Ovary (tissue), 9 donors: ENCODE measurements around the gene LMAN1. TPM values are rescaled to one million over a fixed set of nuclear protein-coding genes. Genes with fewer than 3 reads are reported as not detected.

Experiments
- DNase-seq, 5 donors: peaks; one replicate each; pipeline ENCODE4 v3.0.0-alpha.2; 2019 to 2020
- H3K27ac ChIP-seq, 2 donors: fragments of 200-600 bp; one replicate each; pipeline versions ENCODE4 v1.5.1 to v1.8.0; 2019 to 2022
- H3K27me3 ChIP-seq: fragments of 200-600 bp; one replicate; pipeline ENCODE4 v1.8.0; 2022
- H3K36me3 ChIP-seq: fragments of 200-600 bp; sonication (generic); one replicate; pipeline ENCODE4 v1.5.1; 2019
- H3K4me1 ChIP-seq: one replicate; pipeline ENCODE4 v1.8.1; 2013; ENCODE audit warnings: mild to moderate bottlenecking, moderate library complexity; ENCODE audit not compliant: insufficient read depth
- H3K4me3 ChIP-seq: fragments of 200-600 bp; sonication (generic); one replicate; pipeline ENCODE4 v1.5.1; 2017
- H3K9me3 ChIP-seq, 2 donors: fragments of 200-600 bp in 1 of 2; sonication (generic) in 1 of 2; one replicate each; pipeline versions ENCODE4 v1.5.1 to v1.8.1; 2013 to 2019; ENCODE audit warnings: mild to moderate bottlenecking in 1 of 2, moderate library complexity in 1 of 2
- CTCF ChIP-seq, 3 donors: fragments of 450-650 bp in 2 of 3; fragments of 200-600 bp in 1 of 3; IDR thresholded peaks; one replicate each; pipeline versions ENCODE4 v1.5.1 to v1.8.0; 2016 to 2022; ENCODE audit warnings: antibody characterized with exemption in 3 of 3, mild to moderate bottlenecking in 1 of 3
- EP300 ChIP-seq: sonication (generic); formaldehyde crosslinking; IDR thresholded peaks from one replicate; pipeline ENCODE4 v1.6.1; 2017; ENCODE audit warnings: antibody characterized with exemption
- POLR2A ChIP-seq: fragments of 450-650 bp; IDR thresholded peaks from one replicate; pipeline ENCODE4 v1.6.1; 2017; ENCODE audit warnings: antibody characterized with exemption, mild to moderate bottlenecking, moderate library complexity
- WGBS, 3 donors: extraction: QIAGEN DNeasy Blood & Tissue Kit in 1 of 3; methylation state at CpG; one replicate each; pipeline versions ENCODE4 v1.1.5 to v1.1.7; 2013 to 2017; 5-methylcytosine and 5-hydroxymethylcytosine counted together
- intact Hi-C, 4 donors: fragments of 100-400 bp; cut with DNase I; formaldehyde crosslinking; loops; one replicate each; pipeline versions ENCODE4 v1.11.0 to v1.15.1; 2022 to 2023
- polyA plus RNA-seq, 2 donors: library from polyadenylated mRNA; stranded (reverse); fragments of 200-250 nt in 1 of 2; fragments of 350-450 nt in 1 of 2; fragmentation: Illumina TruSeq in 1 of 2; extraction: RNeasy Lipid Tissue Mini Kit (QIAGEN cat#74804) in 1 of 2; gene quantifications; one replicate each; pipeline ENCODE4 v1.2.3, GENCODE V29; 2013 to 2014
- total RNA-seq, 7 donors: library from RNA; depleted of rRNA in 2 of 7; stranded (reverse); fragments of >200 nt in 2 of 7; fragmentation: NEBNext Ultra II Directional in 3 of 7; extraction: Animal tissue kit (Norgen Biotek cat#: 25700) in 3 of 7; gene quantifications; one replicate each; pipeline versions ENCODE4 v1.1.0 to v1.2.4, GENCODE V29; 2016 to 2023
- donor health status: DM: no; HTN: no; CAD: no; lungs with moderate emphysema.
- donor health status: DM: no; HTN: no; CAD: no.
- donor health status: Bipolar disorder and iron deficiency.
- donor health status: DM: yes; HTN: yes; CAD: no.
- donor health status: DM: no; HTN: no; CAD: no.
- donor health status: DM: yes; HTN: yes; CAD: no.

LMAN1 gene
- total and polyA plus RNA-seq, 9 donors: 26.8 to 97.8 (median 66.3) TPM

DNA sequence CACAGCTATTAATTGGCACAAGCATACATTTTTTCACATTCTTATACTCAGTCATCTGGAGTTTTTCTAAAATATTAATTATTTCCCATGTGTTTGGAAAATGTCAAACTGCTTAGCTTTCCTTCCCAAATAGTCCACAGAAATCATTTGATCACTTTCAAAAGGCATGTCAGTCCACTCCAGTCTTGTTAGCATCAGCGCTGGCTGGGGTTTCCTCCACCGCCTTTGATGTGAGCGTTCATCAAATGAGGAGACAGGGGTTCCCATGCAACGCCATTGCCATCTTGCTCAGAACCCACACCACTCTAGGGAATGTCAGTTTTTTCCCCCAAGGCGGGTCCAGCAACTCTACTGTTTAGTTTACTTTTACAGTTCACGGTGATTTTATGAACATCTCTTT is 72.7 kb downstream of the LMAN1 start:
- no peaks in the 10 kb centered on the region for H3K27me3 ChIP-seq
- H3K9me3 ChIP-seq: no peaks in the 10 kb centered on the region
- no peak overlapping the region for H3K4me3 ChIP-seq
- DNase-seq: no peak
- 68 to 74% (median 68%) methylated on average over 6 of the region's 6 CpGs for WGBS, 3 donors
- H3K36me3 ChIP-seq: no peaks in the 10 kb centered on the region
- no peak overlapping the region for H3K27ac ChIP-seq
- intact Hi-C loops: no loop called here
- TF ChIP-seq POLR2A (no peak), CTCF (IDR thresholded peaks at IDR 0.05) (no peak), EP300 (no peak)
- no peaks in the 10 kb centered on the region for H3K4me1 ChIP-seq

DNA sequence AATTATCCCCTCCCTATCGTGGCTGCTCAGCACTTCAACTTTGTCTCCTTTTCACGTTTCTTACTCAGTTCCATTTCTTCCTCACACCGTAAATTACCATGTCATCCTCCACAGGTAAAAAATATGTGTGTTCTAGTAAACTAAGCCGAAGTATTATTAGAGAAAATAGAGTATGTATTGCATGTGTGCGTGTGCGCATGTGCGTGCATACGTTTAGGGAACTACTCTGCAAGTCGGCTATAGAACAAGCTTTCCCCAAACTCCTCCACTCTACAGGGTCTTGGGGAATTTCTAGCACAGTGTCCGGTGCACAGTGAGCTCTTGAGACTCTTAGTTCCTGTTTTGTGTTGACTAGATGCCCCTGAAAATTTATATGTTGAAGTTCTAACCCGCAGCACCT is 76.7 kb downstream of the LMAN1 start:
- H3K4me1 ChIP-seq: no peaks in the 10 kb centered on the region
- no peak for DNase-seq
- intact Hi-C loops: no loop called here
- H3K36me3 ChIP-seq: no peaks in the 10 kb centered on the region
- H3K4me3 ChIP-seq: no peak overlapping the region
- H3K27me3 ChIP-seq: no peaks in the 10 kb centered on the region
- WGBS, 3 donors: 83 to 87% (median 86%) methylated on average over 11 of the region's 11 CpGs
- no peak overlapping the region for H3K27ac ChIP-seq
- no peaks in the 10 kb centered on the region for H3K9me3 ChIP-seq
- TF ChIP-seq POLR2A: no peak
- TF ChIP-seq CTCF (IDR thresholded peaks at IDR 0.05): no peak
- TF ChIP-seq EP300: no peak

DNA sequence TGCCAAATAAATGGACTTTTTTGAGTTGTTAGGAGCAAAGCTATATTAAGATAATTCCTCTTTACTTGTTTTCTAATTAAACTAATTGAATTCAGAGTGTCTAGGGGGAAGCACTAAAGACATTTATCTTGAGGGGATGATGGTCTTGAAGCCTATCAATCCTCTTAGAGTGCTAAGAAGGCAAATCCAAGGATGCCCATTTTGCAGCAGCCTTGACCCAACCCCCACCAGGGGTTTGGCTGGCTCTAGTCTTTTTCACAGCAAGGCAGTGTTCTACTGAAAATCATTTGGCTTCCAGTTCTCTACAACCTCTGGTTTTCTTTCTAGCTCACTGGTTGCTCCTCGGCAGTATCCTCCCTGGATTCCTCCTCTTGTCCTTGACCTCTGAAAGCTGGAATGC is 79.3 kb downstream of the LMAN1 start:
- Histone ChIP-seq H3K4me1 (no peaks in the 10 kb centered on the region), H3K9me3 (no peaks in the 10 kb centered on the region), H3K36me3 (no peaks in the 10 kb centered on the region), H3K27me3 (no peaks in the 10 kb centered on the region), H3K27ac (no peak overlapping the region), H3K4me3 (no peak overlapping the region)
- no peak for TF ChIP-seq POLR2A
- TF ChIP-seq CTCF (IDR thresholded peaks at IDR 0.05): no peak
- no peak for TF ChIP-seq EP300
- intact Hi-C loops: no loop called here
- WGBS, 3 donors: 0 to 15% (median 13%) methylated on average over 1 of the region's 1 CpG
- no peak for DNase-seq

GRCh38 chr18:59279193-59279592 is 79.9 kb downstream of the LMAN1 start:
- 53 to 78% (median 58%) methylated on average over 3 of the region's 3 CpGs for WGBS, 3 donors
- intact Hi-C loops: no loop called here
- Histone ChIP-seq H3K36me3 (no peaks in the 10 kb centered on the region), H3K9me3 (no peaks in the 10 kb centered on the region), H3K4me1 (no peaks in the 10 kb centered on the region), H3K27me3 (no peaks in the 10 kb centered on the region), H3K27ac (no peak overlapping the region), H3K4me3 (no peak overlapping the region)
- no peak for DNase-seq
- TF ChIP-seq POLR2A: no peak
- TF ChIP-seq CTCF (IDR thresholded peaks at IDR 0.05): no peak
- no peak for TF ChIP-seq EP300

DNA sequence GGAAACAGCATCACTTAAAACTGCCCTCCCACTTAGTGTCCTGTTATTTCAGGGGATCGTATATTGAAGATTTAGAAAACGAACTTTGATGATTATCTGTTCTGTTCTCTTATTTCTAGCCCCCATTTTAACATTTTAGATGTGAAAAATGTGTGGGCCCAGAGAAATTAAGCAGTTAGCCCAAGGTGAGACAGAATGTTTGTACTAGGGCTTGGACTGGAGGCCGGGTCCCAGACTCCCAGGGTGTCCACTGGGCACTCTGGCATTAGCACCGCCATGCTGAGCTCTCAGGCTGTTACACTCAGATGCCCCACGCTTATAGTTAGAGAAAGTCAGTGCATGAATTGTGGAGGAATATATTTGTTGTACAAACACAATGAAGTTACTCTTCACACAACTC is 80.3 kb downstream of the LMAN1 start:
- WGBS, 3 donors: 61 to 84% (median 65%) methylated on average over 5 of the region's 5 CpGs
- H3K27me3 ChIP-seq: no peaks in the 10 kb centered on the region

More for the DNA sequence above, 80.3 kb downstream of the LMAN1 start:
- Histone ChIP-seq H3K36me3 (no peaks in the 10 kb centered on the region), H3K4me1 (no peaks in the 10 kb centered on the region), H3K9me3 (no peaks in the 10 kb centered on the region), H3K27ac (no peak overlapping the region), H3K4me3 (no peak overlapping the region)
- intact Hi-C loops: no loop called here
- no peak for DNase-seq
- TF ChIP-seq POLR2A: no peak
- TF ChIP-seq CTCF (IDR thresholded peaks at IDR 0.05): no peak
- no peak for TF ChIP-seq EP300
